Hepatocyte (in vitro differentiated cells): ENCODE data around the gene MAPKBP1. TPM values are rescaled to one million over a fixed set of nuclear protein-coding genes. Genes with fewer than 3 reads are reported as not detected.
A peak's percentile ranks its signal among the peaks of the same experiment; 100 is the strongest.

Source experiments
- DNase-seq: peaks from one replicate; pipeline ENCODE4 v3.0.0-alpha.2; 2016; ENCODE audit warnings: low spot score
- H2AFZ ChIP-seq: fragments of 200-600 bp; sonication (generic); 2 replicates; pipeline ENCODE4 v1.6.0; 2016; ENCODE audit warnings: antibody characterized with exemption, mild to moderate bottlenecking
- H3K27ac ChIP-seq: fragments of 200-600 bp; sonication (generic); 2 replicates; pipeline ENCODE4 v1.5.1; 2016; ENCODE audit warnings: mild to moderate bottlenecking
- H3K27me3 ChIP-seq: fragments of 200-600 bp; sonication (generic); 2 replicates; pipeline ENCODE4 v1.6.1; 2016
- H3K36me3 ChIP-seq: fragments of 200-600 bp; sonication (generic); replicated peaks from 2 replicates; pipeline ENCODE4 v1.5.1; 2016; ENCODE audit warnings: low read depth; ENCODE audit not compliant: insufficient read depth
- H3K4me1 ChIP-seq: fragments of 200-600 bp; sonication (generic); 2 replicates; pipeline ENCODE4 v1.5.1; 2016; ENCODE audit warnings: mild to moderate bottlenecking, moderate library complexity; ENCODE audit not compliant: insufficient read depth
- H3K4me2 ChIP-seq: fragments of 200-600 bp; sonication (generic); 2 replicates; pipeline ENCODE4 v1.6.0; 2016
- H3K4me3 ChIP-seq: fragments of 200-600 bp; sonication (generic); 2 replicates; pipeline ENCODE4 v1.5.1; 2016; ENCODE audit warnings: mild to moderate bottlenecking
- H3K79me2 ChIP-seq: fragments of 200-600 bp; sonication (generic); 2 replicates; pipeline ENCODE4 v1.6.0; 2017; ENCODE audit warnings: mild to moderate bottlenecking
- H3K9me2 ChIP-seq: fragments of 200-600 bp; sonication (generic); replicated peaks from 2 replicates; pipeline ENCODE4 v1.6.0; 2017; ENCODE audit warnings: mild to moderate bottlenecking; ENCODE audit not compliant: insufficient read depth
- H3K9me3 ChIP-seq: fragments of 200-600 bp; sonication (generic); 2 replicates; pipeline ENCODE4 v1.5.1; 2016; ENCODE audit warnings: low read depth, mild to moderate bottlenecking
- H4K20me1 ChIP-seq: fragments of 200-600 bp; sonication (generic); 2 replicates; pipeline ENCODE4 v1.6.0; 2016; ENCODE audit warnings: mild to moderate bottlenecking; ENCODE audit not compliant: insufficient read depth, poor library complexity, severe bottlenecking
- EZH2 ChIP-seq: fragments of 200-600 bp; sonication (generic); IDR thresholded peaks from 2 replicates; pipeline ENCODE4 v1.6.1; 2016; ENCODE audit warnings: antibody characterized with exemption, mild to moderate bottlenecking, borderline replicate concordance
- EZH2phosphoT487 ChIP-seq: fragments of 200-600 bp; sonication (generic); IDR thresholded peaks from one replicate; pipeline ENCODE4 v1.6.1; 2018; ENCODE audit warnings: antibody characterized with exemption, mild to moderate bottlenecking, low read depth, moderate library complexity; ENCODE audit not compliant: unreplicated experiment, severe bottlenecking
- WGBS: methylation state at CpG from one replicate; pipeline ENCODE4 v1.1.6; 2016; ENCODE audit warnings: low lambda C conversion rate; ENCODE audit errors: missing lambda C conversion rate; 5-methylcytosine and 5-hydroxymethylcytosine counted together
- polyA plus RNA-seq: library from polyadenylated mRNA; unstranded; fragments of >200 nt; fragmentation: Nextera tagmentation; extraction: Ambion mirVana; gene quantifications from 2 replicates; pipeline ENCODE4 v1.2.1, GENCODE V29; 2016
- total RNA-seq: library from RNA; depleted of rRNA; stranded (reverse); fragments of >200 nt; gene quantifications from 2 replicates; pipeline ENCODE4 v1.2.3, GENCODE V29; 2014
- TF ChIP-seq, protein P1 (sequence below): fragments of 200-600 bp; sonication (generic); IDR thresholded peaks from 2 replicates; pipeline ENCODE4 v1.5.1; 2016; ENCODE audit warnings: antibody characterized with exemption, mild to moderate bottlenecking; ENCODE audit not compliant: poor library complexity

Gene MAPKBP1
- total and polyA plus RNA-seq, 2 experiments from 2014 or later: 18.6 to 24.5 TPM

DNA sequence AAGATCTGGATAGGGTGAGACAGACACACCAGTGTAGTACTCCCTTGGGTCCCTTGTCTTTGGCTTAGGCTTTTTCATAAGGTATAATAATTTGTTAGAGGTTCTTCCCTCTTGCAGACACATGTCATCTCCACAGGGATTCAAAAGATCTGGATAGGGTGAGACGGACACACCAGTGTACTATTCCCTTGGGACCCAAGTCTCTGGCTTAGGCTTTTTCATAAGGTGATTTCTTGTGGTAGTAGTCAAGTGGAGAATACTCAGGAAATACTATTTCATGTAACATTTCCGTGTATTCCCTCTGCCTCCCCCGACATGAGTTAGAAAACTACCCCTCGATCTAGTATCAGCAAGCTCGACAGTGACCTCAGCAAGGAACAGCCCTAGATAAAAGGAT, 954 bp upstream of the MAPKBP1 start:
- Histone ChIP-seq H3K4me3 (no peak overlapping the region), H3K79me2 (peaks cover 35% of the 10 kb centered on the region)
- WGBS: 27% methylated on average over 5 of the region's 5 CpGs

GRCh38 chr15:41773729-41774061, 589 bp upstream of the MAPKBP1 start:
- TF ChIP-seq EZH2 (no peak), EZH2phosphoT487 (no peak)
- TF ChIP-seq, protein P1, sequence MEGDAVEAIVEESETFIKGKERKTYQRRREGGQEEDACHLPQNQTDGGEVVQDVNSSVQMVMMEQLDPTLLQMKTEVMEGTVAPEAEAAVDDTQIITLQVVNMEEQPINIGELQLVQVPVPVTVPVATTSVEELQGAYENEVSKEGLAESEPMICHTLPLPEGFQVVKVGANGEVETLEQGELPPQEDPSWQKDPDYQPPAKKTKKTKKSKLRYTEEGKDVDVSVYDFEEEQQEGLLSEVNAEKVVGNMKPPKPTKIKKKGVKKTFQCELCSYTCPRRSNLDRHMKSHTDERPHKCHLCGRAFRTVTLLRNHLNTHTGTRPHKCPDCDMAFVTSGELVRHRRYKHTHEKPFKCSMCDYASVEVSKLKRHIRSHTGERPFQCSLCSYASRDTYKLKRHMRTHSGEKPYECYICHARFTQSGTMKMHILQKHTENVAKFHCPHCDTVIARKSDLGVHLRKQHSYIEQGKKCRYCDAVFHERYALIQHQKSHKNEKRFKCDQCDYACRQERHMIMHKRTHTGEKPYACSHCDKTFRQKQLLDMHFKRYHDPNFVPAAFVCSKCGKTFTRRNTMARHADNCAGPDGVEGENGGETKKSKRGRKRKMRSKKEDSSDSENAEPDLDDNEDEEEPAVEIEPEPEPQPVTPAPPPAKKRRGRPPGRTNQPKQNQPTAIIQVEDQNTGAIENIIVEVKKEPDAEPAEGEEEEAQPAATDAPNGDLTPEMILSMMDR: no peak
- Histone ChIP-seq H2AFZ (peak overlapping the region; percentile 19), H3K79me2 (peaks cover 39% of the 10 kb centered on the region), H3K9me2 (no peaks in the 10 kb centered on the region), H3K27me3 (no peaks in the 10 kb centered on the region), H3K4me3 (peak overlapping the region; percentile 0), H3K9me3 (no peaks in the 10 kb centered on the region), H3K36me3 (no peaks in the 10 kb centered on the region), H3K4me1 (peaks cover 22% of the 10 kb centered on the region), H4K20me1 (no peaks in the 10 kb centered on the region), H3K4me2 (peak overlapping the region; percentile 77), H3K27ac (peak overlapping the region; percentile 90)
- WGBS: 11% methylated on average over 7 of the region's 7 CpGs
- no peak for DNase-seq

More for the DNA sequence above, 954 bp upstream of the MAPKBP1 start:
- TF ChIP-seq, protein P1: no peak
- TF ChIP-seq EZH2phosphoT487 (no peak), EZH2 (no peak)
- peak overlapping the region; percentile 77 for H3K4me2 ChIP-seq
- H2AFZ ChIP-seq: peak overlapping the region; percentile 19
- DNase-seq: no peak
- H3K27me3 ChIP-seq: no peaks in the 10 kb centered on the region
- H3K27ac ChIP-seq: peak overlapping the region; percentile 90
- no peaks in the 10 kb centered on the region for H3K9me2 ChIP-seq
- H4K20me1 ChIP-seq: no peaks in the 10 kb centered on the region
- no peaks in the 10 kb centered on the region for H3K9me3 ChIP-seq
- H3K36me3 ChIP-seq: no peaks in the 10 kb centered on the region
- H3K4me1 ChIP-seq: peaks cover 22% of the 10 kb centered on the region

- Histone ChIP-seq H3K4me2 (peak overlapping the region; percentile 77), H3K4me1 (peaks cover 27% of the 10 kb centered on the region), H3K4me3 (peak overlapping the region; percentile 62), H2AFZ (peak overlapping the region; percentile 48), H4K20me1 (no peaks in the 10 kb centered on the region), H3K27ac (peak overlapping the region; percentile 90), H3K9me3 (no peaks in the 10 kb centered on the region), H3K36me3 (no peaks in the 10 kb centered on the region), H3K27me3 (no peaks in the 10 kb centered on the region), H3K9me2 (no peaks in the 10 kb centered on the region), H3K79me2 (peaks cover 46% of the 10 kb centered on the region)
- no peak for TF ChIP-seq EZH2
- TF ChIP-seq, protein P1: no peak
- TF ChIP-seq EZH2phosphoT487: no peak
- DNase-seq: peak; percentile 11
- 21% methylated on average over 19 of the region's 19 CpGs for WGBS
Observed at GRCh38 chr15:41774882-41775417, 666 bp downstream of the MAPKBP1 start.

GRCh38 chr15:41775651-41776050, 1.4 kb downstream of the MAPKBP1 start:
- Histone ChIP-seq H3K36me3 (no peaks in the 10 kb centered on the region), H3K9me2 (no peaks in the 10 kb centered on the region), H3K4me2 (peak overlapping the region; percentile 77), H2AFZ (no peak overlapping the region), H3K9me3 (no peaks in the 10 kb centered on the region), H3K4me3 (peak overlapping the region; percentile 62), H3K79me2 (peaks cover 46% of the 10 kb centered on the region), H3K27me3 (no peaks in the 10 kb centered on the region), H3K4me1 (peaks cover 34% of the 10 kb centered on the region), H3K27ac (peak overlapping the region; percentile 90), H4K20me1 (no peaks in the 10 kb centered on the region)
- 58% methylated on average over 2 of the region's 2 CpGs for WGBS
- peak; percentile 10 for DNase-seq
- TF ChIP-seq EZH2: no peak
